Measurements from ENCODE around the gene MRGPRG. TPM values are rescaled to one million over a fixed set of nuclear protein-coding genes. Genes with fewer than 3 reads are reported as not detected.

Gene MRGPRG
- total RNA-seq, 1 experiment from 2014 or later = not detected

- H3K4me3 ChIP-seq (ENCODE audit: low read depth in 2 of 2, low read length in 2 of 2) = no peak overlapping the region
- no peaks in the 10 kb centered on the region for H3K27me3 ChIP-seq (ENCODE audit: control insufficient read depth, insufficient read depth, low read length)
- in situ Hi-C loops (cut with HindIII; ENCODE audit: low pct_unique_long_range_greater_than_20kb, low sequenced_read_pairs) (no loop called here), intact Hi-C loops (cut with micrococcal nuclease; ENCODE audit: unreplicated experiment) (no loop called here)
- ATAC-seq (no peak), DNase-seq (ENCODE audit: low read depth, low spot score) (no peak)
- CTCF ChIA-PET = no interaction called here
- no peaks in the 10 kb centered on the region for H3K36me3 ChIP-seq (ENCODE audit: control insufficient read depth, insufficient read depth, low read length)
- H3K27ac ChIP-seq (ENCODE audit: low read length) = no peak overlapping the region
- POLR2A ChIA-PET = no interaction called here
- H3K4me1 ChIP-seq (ENCODE audit: control insufficient read depth, insufficient read depth, low read length) = no peaks in the 10 kb centered on the region
- TF ChIP-seq TCF7L2 (IDR thresholded peaks at IDR 0.05; ENCODE audit: low read depth, low read length) (no peak), POLR2AphosphoS5 (IDR thresholded peaks at IDR 0.05; ENCODE audit: low read depth, low read length) (no peak), CTCF (IDR thresholded peaks at IDR 0.05) (no peak), SIN3A (IDR thresholded peaks at IDR 0.05; ENCODE audit: borderline replicate concordance, insufficient read depth, low read depth, low read length) (no peak)
- TF ChIP-seq, protein P1, sequence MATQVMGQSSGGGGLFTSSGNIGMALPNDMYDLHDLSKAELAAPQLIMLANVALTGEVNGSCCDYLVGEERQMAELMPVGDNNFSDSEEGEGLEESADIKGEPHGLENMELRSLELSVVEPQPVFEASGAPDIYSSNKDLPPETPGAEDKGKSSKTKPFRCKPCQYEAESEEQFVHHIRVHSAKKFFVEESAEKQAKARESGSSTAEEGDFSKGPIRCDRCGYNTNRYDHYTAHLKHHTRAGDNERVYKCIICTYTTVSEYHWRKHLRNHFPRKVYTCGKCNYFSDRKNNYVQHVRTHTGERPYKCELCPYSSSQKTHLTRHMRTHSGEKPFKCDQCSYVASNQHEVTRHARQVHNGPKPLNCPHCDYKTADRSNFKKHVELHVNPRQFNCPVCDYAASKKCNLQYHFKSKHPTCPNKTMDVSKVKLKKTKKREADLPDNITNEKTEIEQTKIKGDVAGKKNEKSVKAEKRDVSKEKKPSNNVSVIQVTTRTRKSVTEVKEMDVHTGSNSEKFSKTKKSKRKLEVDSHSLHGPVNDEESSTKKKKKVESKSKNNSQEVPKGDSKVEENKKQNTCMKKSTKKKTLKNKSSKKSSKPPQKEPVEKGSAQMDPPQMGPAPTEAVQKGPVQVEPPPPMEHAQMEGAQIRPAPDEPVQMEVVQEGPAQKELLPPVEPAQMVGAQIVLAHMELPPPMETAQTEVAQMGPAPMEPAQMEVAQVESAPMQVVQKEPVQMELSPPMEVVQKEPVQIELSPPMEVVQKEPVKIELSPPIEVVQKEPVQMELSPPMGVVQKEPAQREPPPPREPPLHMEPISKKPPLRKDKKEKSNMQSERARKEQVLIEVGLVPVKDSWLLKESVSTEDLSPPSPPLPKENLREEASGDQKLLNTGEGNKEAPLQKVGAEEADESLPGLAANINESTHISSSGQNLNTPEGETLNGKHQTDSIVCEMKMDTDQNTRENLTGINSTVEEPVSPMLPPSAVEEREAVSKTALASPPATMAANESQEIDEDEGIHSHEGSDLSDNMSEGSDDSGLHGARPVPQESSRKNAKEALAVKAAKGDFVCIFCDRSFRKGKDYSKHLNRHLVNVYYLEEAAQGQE (IDR thresholded peaks at IDR 0.05; ENCODE audit: insufficient read depth in 1 of 2, low read depth in 2 of 2, low read length in 1 of 2) = no peak
- H3K9me3 ChIP-seq (ENCODE audit: control insufficient read depth, insufficient read depth, low read depth, low read length) = no peaks in the 10 kb centered on the region
- no TSS peak for BruUV-seq (replicated peaks)
These were observed 26.9 kb downstream of the MRGPRG start for GRCh38 chr11:3191586-3192324.

GRCh38 chr11:3190600-3190999, 28.0 kb downstream of the MRGPRG start:
- no TSS peak for BruUV-seq (replicated peaks)
- Histone ChIP-seq H3K36me3 (ENCODE audit: control insufficient read depth, insufficient read depth, low read length) (no peaks in the 10 kb centered on the region), H3K4me1 (ENCODE audit: control insufficient read depth, insufficient read depth, low read length) (no peaks in the 10 kb centered on the region), H3K27me3 (ENCODE audit: control insufficient read depth, insufficient read depth, low read length) (no peaks in the 10 kb centered on the region), H3K4me3 (ENCODE audit: low read depth in 2 of 2, low read length in 2 of 2) (no peak overlapping the region), H3K9me3 (ENCODE audit: control insufficient read depth, insufficient read depth, low read depth, low read length) (no peaks in the 10 kb centered on the region), H3K27ac (ENCODE audit: low read length) (no peak overlapping the region)
- intact Hi-C loops (cut with micrococcal nuclease; ENCODE audit: unreplicated experiment) = no loop called here
- DNase-seq (ENCODE audit: low read depth, low spot score) (no peak), ATAC-seq (no peak)
- CTCF ChIA-PET = no interaction called here
- POLR2A ChIA-PET = no interaction called here
- in situ Hi-C loops (cut with HindIII; ENCODE audit: low pct_unique_long_range_greater_than_20kb, low sequenced_read_pairs) = no loop called here
- TF ChIP-seq POLR2AphosphoS5 (IDR thresholded peaks at IDR 0.05; ENCODE audit: low read depth, low read length) = no peak
- no peak for TF ChIP-seq SIN3A (IDR thresholded peaks at IDR 0.05; ENCODE audit: borderline replicate concordance, insufficient read depth, low read depth, low read length)
- TF ChIP-seq TCF7L2 (IDR thresholded peaks at IDR 0.05; ENCODE audit: low read depth, low read length) = no peak
- TF ChIP-seq, protein P1 (IDR thresholded peaks at IDR 0.05; ENCODE audit: insufficient read depth in 1 of 2, low read depth in 2 of 2, low read length in 1 of 2) = no peak
- TF ChIP-seq CTCF (IDR thresholded peaks at IDR 0.05) = no peak

Data from Panc1 (cell line).